HG02610 (cell line): ENCODE data around the gene RBL1.
"Not testable (repeated sequence)": the region's sequence is repeated elsewhere in the genome, so short reads cannot be mapped to it uniquely, and the experiment has no call there.

Source experiments
- ATAC-seq: cut with Tn5 transposase; IDR thresholded peaks from one replicate; pipeline ENCODE4 v1.9.1; 2021; ENCODE audit warnings: mild to moderate bottlenecking, moderate library complexity; ENCODE audit not compliant: unreplicated experiment

Gene RBL1

GRCh38 chr20:37077009-37077408 lies 18.8 kb downstream of the RBL1 start:
- no peak for ATAC-seq

DNA sequence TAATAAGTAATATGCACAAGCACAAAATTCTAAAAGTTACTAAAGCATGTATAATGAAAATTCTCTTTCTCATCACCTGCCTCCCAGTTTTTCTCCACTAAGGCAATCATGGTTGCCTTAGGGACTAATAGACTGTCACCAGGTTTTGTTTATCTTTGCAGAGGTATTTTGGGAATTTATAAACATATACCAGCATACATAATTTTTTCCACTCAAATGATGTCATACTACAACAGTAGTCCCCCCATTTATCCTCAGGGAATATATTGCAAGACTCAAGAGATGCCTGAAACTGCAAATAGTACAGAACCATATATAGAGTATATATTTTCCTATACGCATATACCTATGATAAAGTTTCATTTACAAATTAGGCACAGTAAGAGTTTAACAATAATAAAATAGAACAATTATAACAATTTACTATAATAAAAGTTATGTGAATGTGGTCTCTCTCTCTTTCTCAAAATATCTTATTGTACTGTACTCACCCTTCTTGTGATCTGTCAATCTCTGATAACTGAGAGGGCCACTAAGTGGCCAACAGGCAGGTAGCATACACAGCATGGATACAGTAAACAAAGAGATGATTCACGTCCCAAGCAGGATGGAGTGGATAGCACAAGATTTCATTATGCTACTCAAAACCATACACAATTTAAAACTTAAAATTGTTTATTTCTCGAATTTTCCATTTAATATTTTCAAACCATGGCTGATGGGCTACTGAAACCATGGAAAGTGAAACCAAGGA lies 19.7 kb downstream of the RBL1 start:
- no peak for ATAC-seq

- no peak for ATAC-seq
Measured at GRCh38 chr20:37072293-37073196, 23.3 kb downstream of the RBL1 start.

- no peak for ATAC-seq
Measured at GRCh38 chr20:37071481-37071911, 24.3 kb downstream of the RBL1 start.

DNA sequence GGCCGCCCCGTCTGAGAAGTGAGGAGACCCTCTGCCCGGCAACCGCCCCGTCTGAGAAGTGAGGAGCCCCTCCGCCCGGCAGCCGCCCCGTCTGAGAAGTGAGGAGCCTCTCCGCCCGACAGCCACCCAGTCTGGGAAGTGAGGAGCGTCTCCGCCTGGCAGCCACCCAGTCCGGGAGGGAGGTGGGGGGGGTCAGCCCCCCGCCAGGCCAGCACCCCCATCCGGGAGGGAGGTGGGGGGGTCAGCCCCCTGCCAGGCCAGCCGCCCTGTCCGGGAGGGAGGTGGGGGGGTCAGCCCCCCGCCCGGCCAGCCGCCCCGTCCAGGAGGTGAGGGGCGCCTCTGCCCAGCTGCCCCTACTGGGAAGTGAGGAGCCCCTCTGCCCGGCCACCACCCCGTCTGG lies 26.2 kb downstream of the RBL1 start:
- ATAC-seq, result not testable (repeated sequence)

- no peak for ATAC-seq
Measured at GRCh38 chr20:37066168-37066567, 29.6 kb downstream of the RBL1 start.

DNA sequence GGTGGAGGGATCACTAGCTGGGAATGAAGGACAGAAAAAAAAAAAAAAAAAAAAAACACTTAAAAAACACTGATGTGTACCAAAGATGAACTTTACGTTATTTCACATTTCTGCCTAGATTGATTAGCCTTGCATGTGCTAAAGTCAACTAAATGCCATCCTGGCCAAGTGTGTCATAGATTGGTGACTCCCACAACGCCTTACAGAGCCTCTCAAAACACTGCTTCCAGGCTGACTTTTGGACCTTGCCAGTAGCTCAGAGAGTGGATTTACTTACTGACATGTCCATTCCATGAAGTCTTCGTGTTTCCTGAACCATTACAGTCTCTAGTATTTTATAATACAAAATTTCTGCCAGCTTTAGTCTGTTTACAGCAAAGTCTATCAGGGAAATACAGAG lies 40.5 kb downstream of the RBL1 start:
- ATAC-seq, result no peak

GRCh38 chr20:37053230-37053950 lies 42.4 kb downstream of the RBL1 start:
- no peak for ATAC-seq

GRCh38 chr20:37042986-37043972 lies 52.5 kb downstream of the RBL1 start:
- ATAC-seq, result peak; percentile 73

- ATAC-seq, result not testable (repeated sequence)
Measured at GRCh38 chr20:37039366-37039765, 56.4 kb downstream of the RBL1 start.

- ATAC-seq, result no peak
Measured at GRCh38 chr20:37032077-37032476, 63.7 kb downstream of the RBL1 start.

- no peak for ATAC-seq
Measured at GRCh38 chr20:37020636-37021035, 75.2 kb downstream of the RBL1 start.

DNA sequence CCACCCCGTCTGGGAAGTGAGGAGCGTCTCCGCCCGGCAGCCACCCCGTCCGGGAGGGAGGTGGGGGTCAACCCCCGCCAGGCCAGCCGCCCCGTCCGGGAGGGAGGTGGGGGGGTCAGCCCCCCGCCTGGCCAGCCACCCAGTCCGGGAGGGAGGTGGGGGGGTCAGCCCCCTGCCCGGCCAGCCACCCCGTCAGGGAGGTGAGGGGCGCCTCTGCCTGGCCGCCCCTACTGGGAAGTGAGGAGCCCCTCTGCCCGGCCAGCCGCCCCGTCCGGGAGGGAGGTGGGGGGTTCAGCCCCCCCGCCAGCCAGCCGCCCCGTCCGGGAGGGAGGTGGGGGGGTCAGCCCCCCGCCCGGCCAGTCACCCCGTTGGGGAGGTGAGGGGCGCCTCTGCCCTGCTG lies 83.2 kb downstream of the RBL1 start:
- not testable (repeated sequence) for ATAC-seq

- ATAC-seq, result not testable (repeated sequence)
Measured at GRCh38 chr20:37011858-37012257, 83.9 kb downstream of the RBL1 start.

- ATAC-seq, result no peak
Measured at GRCh38 chr20:37011147-37011546, 84.7 kb downstream of the RBL1 start.

- ATAC-seq, result no peak
Measured at GRCh38 chr20:37007898-37008649, 87.7 kb downstream of the RBL1 start.

GRCh38 chr20:37005062-37005942 lies 90.5 kb downstream of the RBL1 start:
- ATAC-seq, result not testable (repeated sequence)

GRCh38 chr20:37001634-37002033 lies 94.2 kb downstream of the RBL1 start:
- not testable (repeated sequence) for ATAC-seq
